ENCODE measurements around the gene C6orf120. TPM values are rescaled to one million over a fixed set of nuclear protein-coding genes. Genes with fewer than 3 reads are reported as not detected.

Gene C6orf120
- polyA plus RNA-seq, 3 donors = 8.3 to 31.4 (median 28.5) TPM

DNA sequence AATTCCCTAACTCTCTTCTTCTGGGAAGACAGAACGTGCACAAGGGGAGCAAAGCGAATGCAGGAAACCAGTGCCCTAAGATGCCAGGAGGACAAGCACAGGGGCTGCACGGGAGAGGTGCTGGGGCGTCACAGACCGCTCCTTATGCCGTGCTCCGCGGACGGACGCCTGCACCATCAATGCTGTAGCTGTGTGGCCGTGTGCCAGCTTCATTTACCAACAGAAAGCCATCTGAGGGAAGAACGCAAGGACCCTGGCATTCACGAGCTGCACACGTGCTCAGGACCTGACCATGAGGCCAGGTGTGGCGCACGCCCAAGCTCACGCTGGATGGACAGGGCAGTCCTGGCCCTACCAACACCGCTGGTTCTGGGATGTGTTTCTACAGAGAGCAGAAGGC is 35.5 kb upstream of the C6orf120 start:
- Mint-ChIP-seq H3K4me3 (no peak overlapping the region), H3K27me3 (ENCODE audit: low read depth in 3 of 3) (no peaks in the 10 kb centered on the region), H3K9me3 (peaks cover 0 to 2% (median 0%) of the 10 kb centered on the region in 7 donors), H3K36me3 (peaks cover 31 to 39% of the 10 kb centered on the region in 2 donors), H3K27ac (no peak overlapping the region), H3K4me1 (peaks cover 10% of the 10 kb centered on the region)
- Histone ChIP-seq H3K27ac (ENCODE audit: low read depth in 1 of 2, low read length in 2 of 2) (no peak overlapping the region), H3K4me3 (replicated peaks in 1 of 3; ENCODE audit: low read depth in 2 of 3, low read length in 3 of 3) (no peak overlapping the region), H3K9ac (ENCODE audit: insufficient read depth, low read length, poor library complexity, severe bottlenecking) (no peak overlapping the region), H3K9me3 (replicated peaks in 1 of 2; ENCODE audit: control insufficient read depth in 1 of 2, insufficient read depth in 1 of 2, low read length in 2 of 2) (no peaks in the 10 kb centered on the region), H3K36me3 (replicated peaks in 1 of 2; ENCODE audit: control insufficient read depth in 1 of 2, insufficient read depth in 2 of 2, low read length in 2 of 2) (peaks cover 4 to 18% of the 10 kb centered on the region in 2 donors), H4K20me1 (ENCODE audit: insufficient read depth, low read length) (no peaks in the 10 kb centered on the region), H3K4me2 (replicated peaks; ENCODE audit: extremely low read depth, low read length, poor library complexity, severe bottlenecking) (no peak overlapping the region), H3K4me1 (ENCODE audit: control insufficient read depth in 1 of 2, insufficient read depth in 2 of 2, low read length in 2 of 2) (peaks cover 6% of the 10 kb centered on the region in 2 donors), H2AFZ (ENCODE audit: insufficient read depth, low read depth, low read length, poor library complexity, severe bottlenecking) (no peak overlapping the region), H3K27me3 (ENCODE audit: control insufficient read depth in 2 of 2, insufficient read depth in 2 of 2, low read length in 2 of 2) (no peaks in the 10 kb centered on the region), H3K79me2 (ENCODE audit: insufficient read depth, low read length) (no peaks in the 10 kb centered on the region)
- intact Hi-C loops (cut with micrococcal nuclease) = no loop called here
- 98% methylated on average over 17 of the region's 18 CpGs for WGBS (ENCODE audit: insufficient coverage)
- TF ChIP-seq, protein P1, sequence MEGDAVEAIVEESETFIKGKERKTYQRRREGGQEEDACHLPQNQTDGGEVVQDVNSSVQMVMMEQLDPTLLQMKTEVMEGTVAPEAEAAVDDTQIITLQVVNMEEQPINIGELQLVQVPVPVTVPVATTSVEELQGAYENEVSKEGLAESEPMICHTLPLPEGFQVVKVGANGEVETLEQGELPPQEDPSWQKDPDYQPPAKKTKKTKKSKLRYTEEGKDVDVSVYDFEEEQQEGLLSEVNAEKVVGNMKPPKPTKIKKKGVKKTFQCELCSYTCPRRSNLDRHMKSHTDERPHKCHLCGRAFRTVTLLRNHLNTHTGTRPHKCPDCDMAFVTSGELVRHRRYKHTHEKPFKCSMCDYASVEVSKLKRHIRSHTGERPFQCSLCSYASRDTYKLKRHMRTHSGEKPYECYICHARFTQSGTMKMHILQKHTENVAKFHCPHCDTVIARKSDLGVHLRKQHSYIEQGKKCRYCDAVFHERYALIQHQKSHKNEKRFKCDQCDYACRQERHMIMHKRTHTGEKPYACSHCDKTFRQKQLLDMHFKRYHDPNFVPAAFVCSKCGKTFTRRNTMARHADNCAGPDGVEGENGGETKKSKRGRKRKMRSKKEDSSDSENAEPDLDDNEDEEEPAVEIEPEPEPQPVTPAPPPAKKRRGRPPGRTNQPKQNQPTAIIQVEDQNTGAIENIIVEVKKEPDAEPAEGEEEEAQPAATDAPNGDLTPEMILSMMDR (IDR thresholded peaks at IDR 0.05) = no peak
- no peak for DNase-seq

DNA sequence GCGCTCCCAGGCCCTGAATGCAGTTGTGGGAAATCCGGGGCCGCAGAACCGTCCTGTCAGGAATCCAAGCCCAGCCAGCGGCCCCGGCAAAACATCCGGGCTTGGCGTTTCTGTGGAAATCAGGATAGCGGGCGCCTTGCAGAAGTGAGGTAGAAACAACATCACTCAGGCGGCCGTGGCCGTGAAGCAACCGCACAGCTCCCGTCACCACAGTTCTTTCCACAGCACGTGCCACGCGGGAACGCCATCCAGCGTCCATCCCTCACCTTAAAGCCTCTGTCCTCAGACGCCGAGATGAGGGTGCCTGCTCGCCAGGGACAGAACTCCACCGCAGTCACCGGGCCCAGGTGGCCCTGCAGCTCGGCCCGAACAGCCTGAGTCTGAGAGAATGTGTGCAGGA is 34.2 kb upstream of the C6orf120 start:
- Histone ChIP-seq H3K4me2 (replicated peaks; ENCODE audit: extremely low read depth, low read length, poor library complexity, severe bottlenecking) (no peak overlapping the region), H3K79me2 (ENCODE audit: insufficient read depth, low read length) (no peaks in the 10 kb centered on the region), H3K27me3 (ENCODE audit: control insufficient read depth in 2 of 2, insufficient read depth in 2 of 2, low read length in 2 of 2) (no peaks in the 10 kb centered on the region), H3K9ac (ENCODE audit: insufficient read depth, low read length, poor library complexity, severe bottlenecking) (no peak overlapping the region), H3K4me3 (replicated peaks in 1 of 3; ENCODE audit: low read depth in 2 of 3, low read length in 3 of 3) (no peak overlapping the region), H3K4me1 (ENCODE audit: control insufficient read depth in 1 of 2, insufficient read depth in 2 of 2, low read length in 2 of 2) (peaks cover 6% of the 10 kb centered on the region in 2 donors), H3K36me3 (replicated peaks in 1 of 2; ENCODE audit: control insufficient read depth in 1 of 2, insufficient read depth in 2 of 2, low read length in 2 of 2) (peaks cover 7 to 25% of the 10 kb centered on the region in 2 donors), H4K20me1 (ENCODE audit: insufficient read depth, low read length) (no peaks in the 10 kb centered on the region), H3K27ac (ENCODE audit: low read depth in 1 of 2, low read length in 2 of 2) (no peak overlapping the region), H2AFZ (ENCODE audit: insufficient read depth, low read depth, low read length, poor library complexity, severe bottlenecking) (no peak overlapping the region), H3K9me3 (replicated peaks in 1 of 2; ENCODE audit: control insufficient read depth in 1 of 2, insufficient read depth in 1 of 2, low read length in 2 of 2) (no peaks in the 10 kb centered on the region)
- peaks cover 0 to 2% (median 0%) of the 10 kb centered on the region in 7 donors for H3K9me3 Mint-ChIP-seq
- no peak for DNase-seq
- H3K4me1 Mint-ChIP-seq = peaks cover 10% of the 10 kb centered on the region
- H3K27ac Mint-ChIP-seq = peak overlapping the region in 1 of 7 donors; percentile 67
- no peaks in the 10 kb centered on the region for H3K27me3 Mint-ChIP-seq (ENCODE audit: low read depth in 3 of 3)
- 98% methylated on average over 22 of the region's 27 CpGs for whole genome bisulfite sequencing (ENCODE audit: insufficient coverage)
- intact Hi-C loops (cut with micrococcal nuclease) = no loop called here
- no peak overlapping the region for H3K4me3 Mint-ChIP-seq
- TF ChIP-seq, protein P1 (IDR thresholded peaks at IDR 0.05) = no peak
- peaks cover 29 to 40% of the 10 kb centered on the region in 2 donors for H3K36me3 Mint-ChIP-seq

Data from CD14-positive monocyte (primary cell).